ENCODE data around the gene TMEFF1.
"Not testable (repeated sequence)": the region's sequence is repeated elsewhere in the genome, so short reads cannot be mapped to it uniquely, and the experiment has no call there.

The TMEFF1 gene, protein sequence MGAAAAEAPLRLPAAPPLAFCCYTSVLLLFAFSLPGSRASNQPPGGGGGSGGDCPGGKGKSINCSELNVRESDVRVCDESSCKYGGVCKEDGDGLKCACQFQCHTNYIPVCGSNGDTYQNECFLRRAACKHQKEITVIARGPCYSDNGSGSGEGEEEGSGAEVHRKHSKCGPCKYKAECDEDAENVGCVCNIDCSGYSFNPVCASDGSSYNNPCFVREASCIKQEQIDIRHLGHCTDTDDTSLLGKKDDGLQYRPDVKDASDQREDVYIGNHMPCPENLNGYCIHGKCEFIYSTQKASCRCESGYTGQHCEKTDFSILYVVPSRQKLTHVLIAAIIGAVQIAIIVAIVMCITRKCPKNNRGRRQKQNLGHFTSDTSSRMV

DNA sequence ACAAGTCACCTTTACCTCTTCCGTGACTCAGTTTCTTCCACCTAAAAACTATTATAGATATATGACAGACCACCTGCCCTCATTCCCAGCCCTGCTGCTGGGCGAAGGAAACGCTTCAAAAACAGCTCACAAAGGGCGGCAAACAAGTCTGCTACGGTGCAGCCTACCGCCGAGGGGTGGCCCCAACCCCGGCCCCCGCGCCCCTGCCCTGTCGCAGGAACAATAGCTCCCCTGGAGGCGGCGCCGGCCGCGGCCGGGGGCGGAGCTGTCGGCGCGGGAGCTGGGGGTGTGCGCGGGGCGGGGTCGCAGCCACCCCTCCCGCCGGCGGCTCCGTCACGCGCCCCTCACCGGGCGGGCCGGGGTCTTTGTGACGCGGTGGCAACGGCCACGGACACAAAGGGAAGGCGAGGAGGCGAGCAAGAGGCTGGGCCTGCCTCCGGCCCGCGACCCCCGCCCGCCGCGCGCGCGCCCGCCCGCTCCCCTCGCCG is at the start of gene TMEFF1:
TSS of gene TMEFF1 (plus strand) at position 362 of the 488 bp plus-strand sequence. CDS start 396 bp downstream, outside the sequence.
- peak; percentile 65 for DNase-seq

DNA sequence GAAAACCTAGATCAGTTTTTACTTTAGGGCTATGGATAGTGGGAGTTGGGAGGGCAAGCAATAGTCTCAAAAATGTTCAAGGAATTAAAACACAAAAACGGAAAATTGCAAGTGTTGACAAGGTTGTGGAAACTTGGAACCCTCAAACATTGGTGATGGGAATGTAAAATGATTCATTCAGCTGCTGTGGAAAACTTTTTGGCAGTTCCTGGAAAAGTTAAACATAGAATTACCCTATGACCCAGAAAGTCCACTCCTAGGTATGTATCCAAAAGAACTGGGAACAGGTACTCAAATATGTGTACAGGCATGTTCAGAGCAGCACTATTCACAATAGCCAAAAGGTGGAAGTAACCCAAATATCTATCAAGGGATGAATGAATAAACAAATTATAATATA is 47.2 kb upstream of the TMEFF1 start:
- ATAC-seq: no peak
- DNase-seq: no peak

More for the DNA sequence above, at the start of gene TMEFF1:
- ATAC-seq: peak; percentile 59

DNA sequence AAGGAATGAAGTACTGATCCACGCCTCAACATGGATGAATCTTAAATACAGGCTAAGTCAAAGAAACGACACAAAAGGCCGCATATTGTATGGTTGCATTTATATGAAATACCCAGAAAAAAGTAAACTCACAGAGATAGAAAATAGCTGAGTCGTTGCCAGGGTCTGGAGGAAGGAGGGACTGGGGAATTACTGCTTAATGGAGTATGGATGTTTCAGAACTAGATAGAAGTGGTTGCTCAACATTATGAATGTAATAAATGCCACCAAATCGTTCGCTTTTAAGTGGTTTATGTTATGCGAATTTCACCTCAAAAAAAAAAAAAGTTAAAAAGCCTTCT is 46.8 kb upstream of the TMEFF1 start:
- no peak for DNase-seq
- no peak for ATAC-seq

DNA sequence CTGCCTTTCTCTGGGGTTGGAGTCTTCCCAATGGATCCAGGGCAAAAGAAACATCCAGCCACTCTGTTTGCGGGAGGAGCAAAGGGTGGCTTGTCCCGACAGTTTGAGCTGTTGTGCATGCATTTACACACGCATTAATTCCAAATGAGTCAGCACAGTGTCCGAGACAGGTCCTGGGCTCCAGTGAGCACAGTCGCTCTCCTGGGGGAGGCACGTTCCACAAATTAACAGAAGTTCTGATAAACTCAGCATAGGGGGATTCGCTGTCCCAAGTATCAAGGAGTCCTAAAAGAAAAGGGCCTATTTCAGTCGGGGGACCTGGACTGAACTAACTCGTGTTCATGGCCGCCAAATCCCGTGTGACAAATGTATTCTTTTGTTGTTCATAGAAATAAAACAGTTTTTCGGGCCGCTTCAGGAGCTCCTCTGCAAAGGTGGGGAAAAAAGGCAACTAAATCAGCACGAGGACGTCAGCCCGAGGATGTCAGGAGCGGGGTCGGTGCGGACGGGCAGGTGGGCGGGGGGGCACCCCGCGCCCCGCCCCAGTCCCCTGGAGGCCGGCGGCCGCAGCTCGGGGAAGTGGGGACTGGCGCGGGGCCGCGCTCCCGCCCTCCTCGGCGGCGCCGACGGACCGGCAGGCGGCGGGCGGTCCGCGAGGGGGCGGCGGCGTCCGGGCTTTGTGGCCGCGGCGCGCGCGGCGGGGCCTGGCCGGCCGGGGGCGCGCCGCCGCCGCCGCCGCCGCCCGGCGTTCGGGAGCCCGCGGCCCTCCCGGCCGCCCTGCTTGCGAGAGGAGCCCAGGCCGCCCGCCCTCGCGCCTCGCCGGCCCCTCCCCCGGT is 46.2 kb upstream of the TMEFF1 start, which contains the start of gene MSANTD3:
TSS of gene MSANTD3 (plus strand) at position 614 of the 836 bp plus-strand sequence. CDS start 14,796 bp downstream, outside the sequence.
- peak; percentile 81 for ATAC-seq
- DNase-seq: peak; percentile 63

DNA sequence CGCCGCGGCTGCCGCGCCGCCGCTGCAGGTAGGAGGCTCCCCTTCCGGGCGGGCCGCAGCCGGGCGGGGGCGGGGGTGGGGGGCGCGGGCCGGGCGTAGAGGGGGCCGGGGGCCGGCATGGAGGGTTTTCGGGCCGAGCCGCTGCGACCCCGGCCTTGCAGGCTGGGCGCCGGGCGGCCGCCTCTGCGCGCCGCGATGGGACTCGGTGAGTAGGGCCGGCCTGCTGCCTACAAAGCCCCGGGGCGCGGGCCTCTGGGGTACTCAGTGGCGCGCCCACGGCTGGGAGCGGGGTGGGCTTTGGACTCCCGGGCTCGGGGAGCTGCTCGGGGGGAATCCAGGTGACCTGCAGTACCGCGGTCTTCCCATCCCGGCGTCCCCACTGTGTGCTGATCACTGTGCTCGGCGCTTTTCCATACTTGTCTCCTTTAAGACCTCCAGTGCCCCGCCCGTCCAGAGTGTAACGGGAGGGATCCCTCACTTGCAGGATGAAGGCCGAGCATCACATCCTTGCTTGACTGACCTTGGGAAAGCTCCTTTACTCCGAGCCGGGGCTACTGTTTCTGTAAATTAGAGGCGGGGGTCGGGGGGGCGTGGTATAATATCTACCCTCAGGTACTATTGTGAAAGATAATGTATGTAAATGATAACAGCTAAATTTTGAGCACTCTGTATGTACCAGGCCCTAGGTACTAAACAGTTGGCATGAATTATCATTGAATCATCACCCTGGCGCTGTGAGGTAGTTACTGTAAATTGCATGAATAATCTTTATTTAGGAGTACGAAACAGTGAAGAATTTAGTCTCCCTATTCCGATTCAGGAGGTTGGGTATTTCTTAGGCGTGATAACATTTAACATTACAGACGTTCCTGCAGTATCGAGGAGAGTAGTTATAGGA is 45.3 kb upstream of the TMEFF1 start:
- ATAC-seq: peak; percentile 54
- peak; percentile 41 for DNase-seq

DNA sequence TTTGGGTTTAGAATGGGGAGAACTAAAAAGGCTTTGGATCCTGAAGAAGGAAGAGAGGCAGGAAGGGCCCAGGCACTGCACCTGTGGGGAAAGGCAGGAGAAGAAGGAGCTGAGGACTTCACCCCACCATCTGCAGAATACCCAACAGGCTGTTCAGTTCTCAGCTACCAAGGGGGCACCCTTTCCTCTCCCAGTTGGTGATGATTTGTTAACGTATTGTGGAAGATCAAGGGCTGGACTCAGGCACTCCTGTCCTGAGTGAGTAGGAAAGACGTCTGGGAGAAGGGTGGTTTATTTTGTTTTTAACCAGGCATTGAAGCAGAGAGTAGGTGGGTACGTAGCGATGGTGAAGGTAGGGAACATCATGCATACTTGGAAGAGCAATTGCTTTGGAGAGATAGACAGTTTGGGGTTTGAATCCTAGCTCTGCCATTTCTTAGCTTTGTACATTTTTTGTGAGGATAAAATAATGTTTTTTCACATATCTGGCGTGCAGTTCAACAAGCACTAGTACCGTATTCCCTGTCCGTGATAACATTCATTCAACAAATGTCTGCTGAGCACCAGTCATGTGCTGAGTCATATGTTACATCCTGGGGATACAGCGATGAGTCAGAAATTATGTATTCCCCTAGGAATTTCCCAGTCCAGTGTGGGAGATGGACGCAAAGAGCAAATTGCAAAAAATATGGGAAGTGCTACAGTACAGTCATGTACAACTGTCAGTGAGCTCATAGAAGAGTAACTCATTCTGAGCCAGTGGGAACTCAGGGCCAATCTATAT is 43.9 kb upstream of the TMEFF1 start:
- no peak for DNase-seq
- ATAC-seq: no peak

DNA sequence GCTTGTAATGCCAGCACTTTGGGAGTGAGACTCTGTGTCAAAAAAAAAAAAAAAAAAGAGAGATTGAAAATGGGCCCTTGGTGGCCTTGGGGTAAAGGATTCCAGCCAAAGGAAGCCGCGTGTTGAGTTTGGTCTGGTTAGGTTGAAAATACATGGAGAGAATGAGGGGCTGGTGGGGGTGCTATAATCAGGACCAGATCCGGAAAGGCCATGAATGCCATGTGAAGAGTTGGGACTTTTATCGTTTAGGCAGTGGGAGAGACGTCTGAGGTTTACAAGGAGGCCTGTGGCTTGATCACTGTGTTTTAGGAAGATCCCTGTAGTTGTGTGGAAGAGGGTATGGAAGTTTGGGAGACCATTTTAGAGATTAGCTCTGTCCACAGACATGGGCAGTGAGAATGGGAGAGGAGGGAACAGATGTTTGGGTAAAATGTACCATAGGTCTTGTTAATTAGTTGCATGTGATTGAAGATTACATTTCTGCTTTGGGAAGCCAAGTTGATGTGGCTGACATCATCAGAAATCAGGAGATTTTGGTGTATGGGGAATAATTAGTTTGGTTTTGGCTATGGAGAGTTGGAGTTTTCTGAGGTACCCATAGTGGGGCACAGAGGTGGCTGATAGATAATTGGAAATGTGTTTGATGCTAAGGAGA is 42.5 kb upstream of the TMEFF1 start:
- DNase-seq: no peak
- no peak for ATAC-seq

DNA sequence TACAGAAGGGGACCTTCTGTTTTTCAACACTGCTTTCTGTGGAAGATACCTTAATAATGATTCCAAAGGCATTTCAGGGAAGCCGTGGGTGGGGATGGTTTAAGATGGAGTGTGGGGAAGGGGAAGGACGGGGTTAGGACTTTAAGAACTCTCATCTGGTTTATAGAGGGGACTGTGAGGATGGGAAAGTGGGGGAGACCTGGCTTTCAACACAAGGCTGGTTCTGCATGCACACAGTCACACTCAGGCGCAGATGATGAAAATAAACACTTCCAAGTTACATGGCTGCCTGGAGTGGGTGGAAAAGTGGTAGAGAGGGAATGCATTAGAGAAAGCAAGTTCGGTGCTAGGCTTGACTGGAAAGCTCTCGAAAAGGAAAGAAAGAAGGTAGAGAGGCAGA is 41.1 kb upstream of the TMEFF1 start:
- no peak for DNase-seq
- no peak for ATAC-seq

DNA sequence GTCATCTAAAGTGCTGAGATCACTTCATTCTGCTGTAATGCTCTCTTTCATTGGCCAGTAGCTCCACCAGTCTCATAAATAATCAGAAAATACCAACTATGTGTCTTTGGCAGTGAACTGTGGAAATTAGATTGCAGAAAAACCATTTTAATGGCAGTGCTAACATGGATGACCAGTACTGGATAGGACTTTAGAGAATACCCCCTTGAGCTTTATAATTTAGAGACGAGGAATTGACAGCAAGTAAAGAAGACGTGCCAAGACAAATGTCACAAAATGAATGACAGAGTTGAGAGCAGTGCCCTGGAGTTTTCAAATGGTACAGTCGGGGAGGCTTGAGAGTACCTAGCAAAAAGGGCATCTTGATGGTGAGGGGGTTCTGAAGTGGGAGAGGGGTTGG is 40.2 kb upstream of the TMEFF1 start:
- DNase-seq (no peak), ATAC-seq (no peak)

DNA sequence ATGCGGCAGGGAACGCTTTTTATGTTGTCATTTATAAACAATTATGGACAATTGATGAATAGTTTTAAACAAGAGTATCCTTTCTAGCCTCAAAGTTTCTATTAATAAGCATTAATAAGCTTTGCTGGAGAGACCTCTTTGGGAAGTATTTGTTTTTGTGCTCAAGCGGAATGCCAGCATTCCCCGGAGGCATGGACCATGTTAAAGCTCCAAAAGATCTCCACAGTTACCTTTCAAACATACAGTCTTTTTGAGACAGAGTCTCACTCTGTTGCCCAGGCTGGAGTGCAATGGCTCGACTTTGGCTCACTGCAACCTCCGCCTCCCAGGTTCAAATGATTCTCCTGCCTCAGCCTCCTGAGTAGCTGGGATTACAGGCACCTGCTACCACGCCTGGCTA is 36.4 kb upstream of the TMEFF1 start:
- ATAC-seq (no peak), DNase-seq (no peak)

DNA sequence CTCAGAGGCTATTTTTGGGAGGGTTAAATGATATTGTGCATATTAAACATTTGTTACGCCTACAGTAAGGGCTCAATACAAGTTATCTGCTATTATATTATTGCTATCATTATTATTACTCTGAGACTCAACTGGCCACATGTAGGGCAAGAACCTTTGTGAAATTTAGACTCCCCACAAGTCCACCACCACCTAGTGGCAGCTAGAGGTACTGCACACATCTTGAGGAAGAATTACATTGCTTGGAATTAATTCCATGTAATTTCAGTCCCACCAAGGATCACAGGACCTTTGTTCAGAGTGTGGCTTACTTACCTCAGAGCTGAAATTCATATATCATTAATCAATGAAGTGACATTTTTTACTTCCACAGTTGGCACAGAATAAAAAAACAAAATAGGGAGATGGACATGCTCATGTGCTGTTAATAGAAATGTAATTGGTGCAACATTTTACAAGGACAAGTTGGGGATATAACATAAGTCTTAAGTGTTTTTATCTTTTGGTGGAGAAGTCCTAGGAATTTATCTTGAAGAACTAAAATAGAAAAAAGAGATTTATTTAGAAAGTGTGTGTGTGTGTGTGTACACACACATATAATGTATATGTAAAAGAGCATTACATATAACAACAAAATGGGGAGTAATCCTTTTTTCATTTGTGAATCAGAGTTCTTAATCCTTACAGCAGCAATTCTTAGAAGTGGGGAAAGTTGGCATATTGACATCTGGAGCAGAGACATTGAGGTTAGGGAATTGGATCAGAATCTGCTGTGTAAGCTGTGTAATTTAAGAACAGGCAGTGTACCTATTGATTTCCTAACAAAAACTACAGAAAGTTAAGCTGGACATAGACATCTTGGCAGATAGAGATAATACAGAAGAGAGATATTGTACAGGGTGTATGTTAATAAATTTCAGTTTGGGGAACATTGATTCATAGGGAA is 34.8 kb upstream of the TMEFF1 start:
- peak; percentile 46 for ATAC-seq
- DNase-seq: peak; percentile 74

DNA sequence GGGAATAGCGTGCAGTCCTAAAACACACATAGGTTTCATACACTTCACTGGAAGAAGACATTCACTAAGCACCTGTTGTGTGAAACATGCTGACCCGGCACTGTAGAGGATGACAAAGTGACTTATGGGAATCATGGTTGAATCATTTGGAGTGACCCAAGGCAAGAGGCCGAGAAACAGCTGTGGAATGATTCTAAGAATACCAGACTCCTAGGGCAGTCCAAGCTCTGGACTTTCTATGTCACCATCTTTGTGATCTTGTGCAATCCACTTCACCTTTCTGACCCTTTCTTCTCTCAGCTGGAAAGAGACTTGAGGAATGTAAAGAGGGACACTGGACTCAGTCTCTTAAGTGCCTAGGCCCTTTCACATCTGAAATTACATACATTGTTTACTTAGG is 32.9 kb upstream of the TMEFF1 start:
- DNase-seq: no peak

DNA sequence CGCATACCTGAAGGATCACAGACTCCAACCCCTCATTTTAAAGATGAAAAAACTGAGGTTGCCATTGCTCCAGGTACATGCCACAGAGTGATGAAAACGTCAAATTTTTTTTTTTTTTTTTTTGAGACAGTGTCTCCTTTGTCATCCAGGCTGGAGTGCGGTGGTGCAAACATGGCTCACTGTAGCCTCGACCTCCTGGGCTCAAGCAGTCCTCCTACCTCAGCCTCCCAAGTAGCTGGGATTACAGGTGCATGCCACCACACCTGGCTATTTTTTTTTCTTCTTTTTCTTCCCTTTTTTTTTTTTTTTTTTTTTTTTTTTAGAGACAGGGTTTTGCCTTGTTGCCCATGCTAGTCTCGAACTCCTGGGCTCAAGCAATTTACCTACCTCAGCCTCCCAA is 32.5 kb upstream of the TMEFF1 start:
- not testable (repeated sequence) for ATAC-seq, DNase-seq

More for the DNA sequence above, 32.9 kb upstream of the TMEFF1 start:
- no peak for ATAC-seq

DNA sequence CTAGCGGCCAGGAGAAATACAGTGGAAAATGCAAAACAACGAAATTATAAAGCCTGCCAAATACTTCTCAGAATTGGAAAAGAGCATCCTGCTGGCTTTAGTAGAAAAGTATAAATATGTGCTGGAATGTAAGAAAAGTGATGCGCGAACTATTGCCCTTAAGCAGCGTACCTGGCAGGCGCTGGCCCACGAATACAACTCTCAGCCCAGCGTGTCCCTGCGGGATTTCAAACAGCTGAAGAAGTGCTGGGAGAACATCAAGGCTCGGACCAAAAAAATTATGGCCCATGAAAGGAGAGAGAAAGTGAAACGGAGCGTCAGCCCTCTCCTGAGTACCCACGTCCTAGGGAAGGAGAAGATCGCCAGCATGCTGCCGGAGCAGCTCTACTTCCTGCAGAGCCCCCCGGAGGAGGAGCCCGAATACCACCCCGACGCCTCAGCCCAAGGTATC is 31.0 kb upstream of the TMEFF1 start:
- ATAC-seq (no peak), DNase-seq (no peak)

DNA sequence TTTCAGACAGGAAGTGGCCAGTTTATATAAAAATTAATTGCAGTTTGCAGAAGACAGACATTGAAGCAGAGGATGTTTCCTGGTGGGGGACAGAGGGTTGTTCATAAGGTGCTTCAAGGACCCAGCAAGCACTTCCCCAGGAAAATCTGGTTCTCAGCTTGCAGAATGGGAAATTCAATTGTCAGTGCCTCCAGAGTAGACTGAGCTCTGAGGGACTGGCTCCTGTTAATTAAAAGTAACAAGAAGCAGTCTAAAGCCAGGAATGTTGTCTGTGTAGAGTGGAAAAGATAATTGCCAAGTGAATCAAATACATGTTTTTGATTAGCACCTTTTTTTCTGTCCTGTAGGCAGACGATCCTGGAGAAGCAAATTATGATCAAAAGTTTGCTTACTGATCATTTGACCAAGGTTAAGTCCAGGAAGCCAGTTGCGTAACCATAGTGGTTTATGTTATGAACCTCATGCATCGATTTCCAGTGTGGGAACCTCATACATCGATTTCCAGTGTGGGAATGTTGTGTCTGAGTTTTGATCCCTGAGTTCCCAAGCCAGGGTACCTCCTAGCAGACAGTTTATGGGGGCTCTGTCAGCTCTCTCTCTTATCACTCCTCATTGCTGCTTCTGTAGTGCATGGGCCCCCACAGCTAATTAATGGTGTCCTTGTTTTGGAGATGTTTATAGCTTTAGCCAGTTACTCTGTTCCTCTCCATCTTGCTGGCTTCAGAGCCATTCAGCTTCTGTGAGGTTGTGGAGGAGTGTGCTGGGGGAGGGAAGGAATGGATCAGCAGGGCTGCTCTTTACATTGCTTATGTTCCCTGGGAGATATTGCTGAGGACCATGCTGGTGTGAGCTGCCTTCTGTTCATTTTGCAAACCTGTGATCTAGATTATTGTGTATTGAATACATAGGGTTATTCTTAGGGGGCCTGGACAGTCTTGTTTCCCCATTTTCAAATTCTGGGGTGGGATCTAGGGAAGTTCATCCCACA is 28.9 kb upstream of the TMEFF1 start:
- DNase-seq (no peak), ATAC-seq (no peak)

DNA sequence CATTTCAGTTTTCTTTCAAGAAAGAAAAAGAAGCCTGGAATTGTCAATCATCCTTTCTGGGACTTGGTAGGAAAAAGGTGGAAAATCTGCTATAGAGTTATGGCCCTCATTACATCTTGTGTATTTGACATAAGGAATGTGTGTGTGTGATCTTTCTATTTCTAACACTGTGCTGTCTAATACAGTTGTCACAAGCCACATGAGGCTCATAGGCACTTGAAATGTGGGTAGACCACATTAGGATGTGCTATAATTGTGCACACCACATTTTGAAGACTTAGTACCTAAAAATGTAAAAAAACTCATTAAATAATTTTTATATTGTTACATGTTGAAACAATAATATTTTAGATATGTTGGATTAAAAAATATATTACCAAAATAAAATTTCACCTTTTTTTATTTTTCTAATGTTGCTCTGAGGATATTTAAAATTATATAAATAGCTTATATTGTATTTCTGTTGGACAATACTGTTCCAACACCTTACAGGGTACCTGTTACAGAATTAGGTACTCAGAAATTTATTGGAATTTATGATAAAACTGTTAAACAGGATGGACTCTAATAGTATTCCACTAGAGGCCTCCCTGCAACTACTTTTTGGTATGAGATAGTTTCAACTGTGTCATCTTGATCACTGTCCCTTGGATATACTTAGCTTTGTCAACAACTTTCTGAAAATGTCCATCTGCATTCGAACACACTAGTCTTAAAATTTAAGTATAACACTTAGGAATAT is 27.6 kb upstream of the TMEFF1 start:
- no peak for DNase-seq
- ATAC-seq: no peak

DNA sequence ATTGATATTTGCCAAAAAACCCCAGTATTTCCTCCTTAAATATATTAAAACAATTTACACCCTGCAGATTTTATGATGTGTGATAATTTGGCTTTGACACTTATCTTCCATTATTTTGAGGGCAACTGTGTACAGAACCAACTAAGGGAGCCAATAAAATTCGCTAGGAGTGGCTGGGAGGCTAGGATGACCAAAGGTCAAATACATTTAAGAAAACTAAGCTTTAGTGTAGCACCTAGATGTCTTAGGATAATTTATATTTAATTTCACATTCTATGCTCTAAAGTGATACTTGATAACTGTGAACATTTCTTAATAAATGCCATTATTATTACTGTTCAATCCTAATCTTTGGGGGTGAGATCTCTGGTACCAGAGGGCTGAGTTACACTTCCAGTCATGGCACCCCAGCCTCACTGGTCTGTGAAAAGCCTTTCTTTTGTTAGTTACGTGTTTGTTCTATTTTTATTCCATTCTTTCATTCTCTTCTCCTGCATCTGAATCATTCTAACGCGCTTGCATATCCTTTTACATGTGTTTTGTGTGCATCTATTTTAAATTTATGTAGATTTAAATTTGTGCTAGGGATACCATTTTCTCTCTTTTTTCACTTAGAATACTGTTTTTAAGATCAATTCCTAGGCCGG is 26.9 kb upstream of the TMEFF1 start:
- no peak for DNase-seq
- ATAC-seq: no peak

Data from stimulated activated naive CD8-positive, alpha-beta T cell treated with anti-CD3 and anti-CD28 coated beads, Interleukin-15, Interleukin-2, amounts not matched to agents 100 U/mL and 50 U/mL, for 24 hours (primary cell).